ENCODE data around the gene CHD5.

Gene CHD5

GRCh38 chr1:6170116-6170741, 9.9 kb downstream of the CHD5 start:
- no peak overlapping the region for H3K4me3 ChIP-seq
- H3K27me3 ChIP-seq: peaks cover 0 to 76% of the 10 kb centered on the region in 2 donors
- H3K9me3 ChIP-seq: no peaks in the 10 kb centered on the region
- no peak for DNase-seq
- H3K27ac ChIP-seq: no peak overlapping the region
- TF ChIP-seq CTCF (IDR thresholded peaks at IDR 0.05): no peak
- H3K36me3 ChIP-seq: no peaks in the 10 kb centered on the region
- H3K4me1 ChIP-seq: no peaks in the 10 kb centered on the region
- intact Hi-C loops (cut with DNase I; ENCODE audit: low total_unique reads): no loop called here

- H3K4me1 ChIP-seq: no peaks in the 10 kb centered on the region
- H3K27me3 ChIP-seq: peaks cover 0 to 77% of the 10 kb centered on the region in 2 donors
- no peaks in the 10 kb centered on the region for H3K36me3 ChIP-seq
- H3K4me3 ChIP-seq: no peak overlapping the region
- H3K27ac ChIP-seq: no peak overlapping the region
- no peak for DNase-seq
- no peaks in the 10 kb centered on the region for H3K9me3 ChIP-seq
- TF ChIP-seq CTCF (IDR thresholded peaks at IDR 0.05): no peak
- intact Hi-C loops (cut with DNase I; ENCODE audit: low total_unique reads): no loop called here
Measured at GRCh38 chr1:6168947-6169586, 11.1 kb downstream of the CHD5 start.

GRCh38 chr1:6167391-6168303, 12.5 kb downstream of the CHD5 start:
- DNase-seq: no peak
- no peak overlapping the region for H3K4me3 ChIP-seq
- peaks cover 0 to 75% of the 10 kb centered on the region in 2 donors for H3K27me3 ChIP-seq
- no peaks in the 10 kb centered on the region for H3K36me3 ChIP-seq
- H3K9me3 ChIP-seq: no peaks in the 10 kb centered on the region
- no peak overlapping the region for H3K27ac ChIP-seq
- no peak for TF ChIP-seq CTCF (IDR thresholded peaks at IDR 0.05)
- intact Hi-C loops (cut with DNase I; ENCODE audit: low total_unique reads): no loop called here
- H3K4me1 ChIP-seq: no peaks in the 10 kb centered on the region

GRCh38 chr1:6166655-6167390, 13.3 kb downstream of the CHD5 start:
- no peak overlapping the region for H3K4me3 ChIP-seq
- H3K27me3 ChIP-seq: peaks cover 0 to 73% of the 10 kb centered on the region in 2 donors
- no peak for TF ChIP-seq CTCF (IDR thresholded peaks at IDR 0.05)
- no peak overlapping the region for H3K27ac ChIP-seq
- H3K36me3 ChIP-seq: no peaks in the 10 kb centered on the region
- DNase-seq: no peak
- no peaks in the 10 kb centered on the region for H3K9me3 ChIP-seq
- intact Hi-C loops (cut with DNase I; ENCODE audit: low total_unique reads): no loop called here
- no peaks in the 10 kb centered on the region for H3K4me1 ChIP-seq

GRCh38 chr1:6166221-6166620, 13.9 kb downstream of the CHD5 start:
- peaks cover 0 to 72% of the 10 kb centered on the region in 2 donors for H3K27me3 ChIP-seq
- H3K9me3 ChIP-seq: no peaks in the 10 kb centered on the region
- intact Hi-C loops (cut with DNase I; ENCODE audit: low total_unique reads): no loop called here
- no peak overlapping the region for H3K27ac ChIP-seq
- no peaks in the 10 kb centered on the region for H3K36me3 ChIP-seq
- no peak for DNase-seq
- TF ChIP-seq CTCF (IDR thresholded peaks at IDR 0.05): no peak
- no peak overlapping the region for H3K4me3 ChIP-seq
- no peaks in the 10 kb centered on the region for H3K4me1 ChIP-seq

All from tibial artery (tissue), 4 donors.